Smooth muscle cell of the brain vasculature (primary cell): Measurements from ENCODE around the gene KRT14.
"Not testable (repeated sequence)": the region's sequence is repeated elsewhere in the genome, so short reads cannot be mapped to it uniquely, and the experiment has no call there.

Source experiments
- DNase-seq: peaks from one replicate; pipeline ENCODE4 v3.0.0-alpha.2; 2012; ENCODE audit warnings: low read depth, low spot score

Gene KRT14

GRCh38 chr17:41579484-41580243 is 7.0 kb downstream of the KRT14 start:
- peak; percentile 46 for DNase-seq

- DNase-seq, result no peak
Observed at GRCh38 chr17:41578971-41579370, 7.7 kb downstream of the KRT14 start.

GRCh38 chr17:41578538-41578937 is 8.2 kb downstream of the KRT14 start:
- no peak for DNase-seq

GRCh38 chr17:41576740-41577139 is 10.0 kb downstream of the KRT14 start:
- not testable (repeated sequence) for DNase-seq

GRCh38 chr17:41575336-41575735 is 11.4 kb downstream of the KRT14 start:
- DNase-seq, result no peak

- DNase-seq, result no peak
Observed at GRCh38 chr17:41571561-41572434, 14.9 kb downstream of the KRT14 start, which contains the start of gene KRT9. Gene KRT9, minus strand, starts transcription at chr17:41572059. Its CDS starts 67 bp downstream, at chr17:41571992.

- no peak for DNase-seq
Observed at GRCh38 chr17:41567317-41567716, 19.4 kb downstream of the KRT14 start.

GRCh38 chr17:41565338-41565737 is 21.4 kb downstream of the KRT14 start:
- no peak for DNase-seq

GRCh38 chr17:41563607-41564170 is 23.0 kb downstream of the KRT14 start:
- DNase-seq, result no peak

GRCh38 chr17:41561554-41561953 is 25.1 kb downstream of the KRT14 start:
- DNase-seq, result no peak

GRCh38 chr17:41559548-41559947 is 27.1 kb downstream of the KRT14 start:
- DNase-seq, result no peak

- DNase-seq, result no peak
Observed at GRCh38 chr17:41556931-41557330, 29.8 kb downstream of the KRT14 start.

GRCh38 chr17:41556306-41556705 is 30.4 kb downstream of the KRT14 start:
- DNase-seq, result no peak

- no peak for DNase-seq
Observed at GRCh38 chr17:41555105-41555887, 31.4 kb downstream of the KRT14 start.

GRCh38 chr17:41553987-41554680 is 32.6 kb downstream of the KRT14 start:
- no peak for DNase-seq

- no peak for DNase-seq
Observed at GRCh38 chr17:41553176-41553575, 33.5 kb downstream of the KRT14 start.

GRCh38 chr17:41552455-41552854 is 34.2 kb downstream of the KRT14 start:
- no peak for DNase-seq

- no peak for DNase-seq
Observed at GRCh38 chr17:41551365-41551764, 35.3 kb downstream of the KRT14 start.

GRCh38 chr17:41549596-41550039 is 37.1 kb downstream of the KRT14 start:
- no peak for DNase-seq

- DNase-seq, result peak; percentile 78
Observed at GRCh38 chr17:41548844-41549595, 37.7 kb downstream of the KRT14 start.
